Upper lobe of left lung (tissue), 6 donors: ENCODE measurements around the gene PSMD8. TPM values are rescaled to one million over a fixed set of nuclear protein-coding genes. Genes with fewer than 3 reads are reported as not detected.

Experiments used
- ATAC-seq, 2 donors: fragments of 200-7000 bp; cut with Tn5 transposase; one replicate each; pipeline ENCODE4 v1.9.1; 2022; ENCODE audit warnings: mild to moderate bottlenecking in 2 of 2, moderate library complexity in 2 of 2; ENCODE audit not compliant: low FRiP score in 2 of 2
- DNase-seq, 2 donors: peaks; one replicate each; pipeline ENCODE4 v3.0.0-alpha.2; 2019 to 2020
- H3K27ac ChIP-seq, 4 donors: fragments of 200-600 bp; sonication (generic); one replicate each; pipeline ENCODE4 v1.5.1; 2016 to 2019
- H3K27me3 ChIP-seq, 4 donors: fragments of 200-600 bp; sonication (generic); one replicate each; pipeline ENCODE4 v1.5.1; 2017 to 2019
- H3K36me3 ChIP-seq, 4 donors: fragments of 200-600 bp; sonication (generic); one replicate each; pipeline ENCODE4 v1.5.1; 2016 to 2019
- H3K4me1 ChIP-seq, 4 donors: fragments of 200-600 bp; sonication (generic); one replicate each; pipeline ENCODE4 v1.5.1; 2018 to 2019
- H3K4me3 ChIP-seq, 4 donors: fragments of 200-600 bp; sonication (generic); one replicate each; pipeline ENCODE4 v1.5.1; 2017 to 2019; ENCODE audit warnings: mild to moderate bottlenecking in 2 of 4, moderate library complexity in 1 of 4
- H3K9me3 ChIP-seq, 4 donors: fragments of 200-600 bp; sonication (generic); one replicate each; pipeline ENCODE4 v1.5.1; 2018 to 2019
- CTCF ChIP-seq, 6 experiments: fragments of 450-650 bp in 4 of 6; fragments of 200-600 bp in 2 of 6; sonication (generic) in 2 of 6; IDR thresholded peaks; one replicate each; pipeline ENCODE4 v1.5.1; 2016 to 2019; ENCODE audit warnings: antibody characterized with exemption in 6 of 6
- EP300 ChIP-seq, 4 donors: sonication (generic); formaldehyde crosslinking; IDR thresholded peaks; one replicate each; pipeline ENCODE4 v1.5.1; 2017; ENCODE audit warnings: antibody characterized with exemption in 4 of 4, control low read depth in 2 of 4
- POLR2A ChIP-seq, 4 donors: fragments of 450-650 bp; IDR thresholded peaks; one replicate each; pipeline ENCODE4 v1.5.1; 2016 to 2017; ENCODE audit warnings: antibody characterized with exemption in 4 of 4, mild to moderate bottlenecking in 2 of 4
- POLR2AphosphoS5 ChIP-seq, 2 donors: sonication (generic); formaldehyde crosslinking; IDR thresholded peaks; one replicate each; pipeline ENCODE4 v1.5.1; 2017; ENCODE audit warnings: antibody characterized with exemption in 2 of 2
- WGBS, 2 donors: methylation state at CpG; one replicate each; pipeline ENCODE4 v1.1.5; 2017 to 2018; 5-methylcytosine and 5-hydroxymethylcytosine counted together
- total RNA-seq, 6 donors: library from RNA; depleted of rRNA in 4 of 6; stranded (reverse); fragments of >200 nt in 4 of 6; gene quantifications; one replicate each; pipeline versions ENCODE4 v1.1.0 to v1.2.1, GENCODE V29; 2016 to 2021
- donor health status: DM: no; HTN: no; CAD: no; lungs with moderate emphysema.
- donor health status: DM: no; HTN: yes; CAD: no; lungs with severe emphysema.

Gene PSMD8
- total RNA-seq, 6 donors from 2014 or later, result 66.0 to 213 (median 121) TPM

GRCh38 chr19:38420935-38421334 is 46.6 kb downstream of the PSMD8 start:
- no peaks in the 10 kb centered on the region for H3K9me3 ChIP-seq
- H3K36me3 ChIP-seq, result no peaks in the 10 kb centered on the region
- H3K27ac ChIP-seq, result no peak overlapping the region
- ATAC-seq (no peak), DNase-seq (no peak)
- no peak for TF ChIP-seq POLR2A (IDR thresholded peaks at IDR 0.05)
- no peak for TF ChIP-seq CTCF (IDR thresholded peaks at IDR 0.05)
- no peak for TF ChIP-seq POLR2AphosphoS5 (IDR thresholded peaks at IDR 0.05)
- TF ChIP-seq EP300 (IDR thresholded peaks at IDR 0.05), result no peak
- H3K4me3 ChIP-seq, result no peak overlapping the region
- H3K27me3 ChIP-seq, result peaks cover 0 to 3% (median 0%) of the 10 kb centered on the region in 4 donors
- H3K4me1 ChIP-seq, result peaks cover 13 to 18% (median 15%) of the 10 kb centered on the region in 4 donors
- WGBS, 2 donors, result 90 to 93% methylated on average over 4 to 9 of the region's 9 CpGs

GRCh38 chr19:38421856-38422255 is 47.5 kb downstream of the PSMD8 start:
- Histone ChIP-seq H3K9me3 (no peaks in the 10 kb centered on the region), H3K4me3 (no peak overlapping the region), H3K27ac (no peak overlapping the region), H3K27me3 (peaks cover 0 to 3% (median 0%) of the 10 kb centered on the region in 4 donors), H3K36me3 (no peaks in the 10 kb centered on the region), H3K4me1 (peaks cover 13 to 21% (median 15%) of the 10 kb centered on the region in 4 donors)
- no peak for TF ChIP-seq CTCF (IDR thresholded peaks at IDR 0.05)
- no peak for TF ChIP-seq POLR2AphosphoS5 (IDR thresholded peaks at IDR 0.05)
- TF ChIP-seq POLR2A (IDR thresholded peaks at IDR 0.05), result no peak
- TF ChIP-seq EP300 (IDR thresholded peaks at IDR 0.05), result no peak
- ATAC-seq (no peak), DNase-seq (no peak)
- whole genome bisulfite sequencing, 2 donors, result 74 to 81% methylated on average over 11 to 14 of the region's 14 CpGs

- peaks cover 10 to 19% (median 12%) of the 10 kb centered on the region in 4 donors for H3K4me1 ChIP-seq
- 91 to 94% methylated on average over 1 to 7 of the region's 7 CpGs for WGBS, 2 donors
- H3K27me3 ChIP-seq, result peaks cover 0 to 3% (median 0%) of the 10 kb centered on the region in 4 donors
Observed at GRCh38 chr19:38422438-38422837, 48.1 kb downstream of the PSMD8 start.

GRCh38 chr19:38424272-38424671 is 49.9 kb downstream of the PSMD8 start:
- H3K4me3 ChIP-seq, result no peak overlapping the region
- no peak for ATAC-seq

More at GRCh38 chr19:38422438-38422837, 48.1 kb downstream of the PSMD8 start:
- TF ChIP-seq POLR2AphosphoS5 (IDR thresholded peaks at IDR 0.05) (no peak), EP300 (IDR thresholded peaks at IDR 0.05) (no peak), POLR2A (IDR thresholded peaks at IDR 0.05) (no peak), CTCF (IDR thresholded peaks at IDR 0.05) (no peak)
- no peak for DNase-seq
- Histone ChIP-seq H3K9me3 (no peaks in the 10 kb centered on the region), H3K36me3 (no peaks in the 10 kb centered on the region), H3K4me3 (no peak overlapping the region), H3K27ac (no peak overlapping the region)
- no peak for ATAC-seq

More at GRCh38 chr19:38424272-38424671, 49.9 kb downstream of the PSMD8 start:
- no peaks in the 10 kb centered on the region for H3K36me3 ChIP-seq
- 79 to 90% methylated on average over 4 to 5 of the region's 5 CpGs for WGBS, 2 donors
- DNase-seq, result no peak
- H3K27me3 ChIP-seq, result no peaks in the 10 kb centered on the region
- H3K27ac ChIP-seq, result no peak overlapping the region
- no peak for TF ChIP-seq POLR2AphosphoS5 (IDR thresholded peaks at IDR 0.05)
- no peak for TF ChIP-seq EP300 (IDR thresholded peaks at IDR 0.05)
- no peak for TF ChIP-seq POLR2A (IDR thresholded peaks at IDR 0.05)
- no peak for TF ChIP-seq CTCF (IDR thresholded peaks at IDR 0.05)
- peaks cover 0 to 8% (median 0%) of the 10 kb centered on the region in 4 donors for H3K4me1 ChIP-seq
- no peaks in the 10 kb centered on the region for H3K9me3 ChIP-seq
